GM19328 (cell line): ENCODE measurements around the gene SULF2.
"Not testable (repeated sequence)": the region's sequence is repeated elsewhere in the genome, so short reads cannot be mapped to it uniquely, and the experiment has no call there.

ENCODE experiments used
- ATAC-seq: cut with Tn5 transposase; IDR thresholded peaks from one replicate; pipeline ENCODE4 v1.9.1; 2021; ENCODE audit warnings: mild to moderate bottlenecking, moderate library complexity; ENCODE audit not compliant: unreplicated experiment

Gene SULF2

GRCh38 chr20:47805951-47806350 is 20.7 kb upstream of the SULF2 start:
- no peak for ATAC-seq

- not testable (repeated sequence) for ATAC-seq
These were observed 19.7 kb upstream of the SULF2 start for GRCh38 chr20:47804972-47805371.

- not testable (repeated sequence) for ATAC-seq
These were observed 19.0 kb upstream of the SULF2 start for GRCh38 chr20:47804224-47804825.

GRCh38 chr20:47802975-47803374 is 17.7 kb upstream of the SULF2 start:
- no peak for ATAC-seq

GRCh38 chr20:47802226-47802920 is 17.1 kb upstream of the SULF2 start:
- ATAC-seq: no peak

GRCh38 chr20:47801759-47802158 is 16.5 kb upstream of the SULF2 start:
- ATAC-seq: no peak

- no peak for ATAC-seq
These were observed 15.8 kb upstream of the SULF2 start for GRCh38 chr20:47801079-47801478.

- no peak for ATAC-seq
These were observed 15.3 kb upstream of the SULF2 start for GRCh38 chr20:47800623-47801022.

- no peak for ATAC-seq
These were observed 13.9 kb upstream of the SULF2 start for GRCh38 chr20:47799116-47799715.

- ATAC-seq: no peak
These were observed 11.7 kb upstream of the SULF2 start for GRCh38 chr20:47796971-47797370.

- no peak for ATAC-seq
These were observed 10.1 kb upstream of the SULF2 start for GRCh38 chr20:47795214-47795907.

GRCh38 chr20:47794264-47794663 is 9.0 kb upstream of the SULF2 start:
- ATAC-seq: not testable (repeated sequence)

- ATAC-seq: no peak
These were observed 6.8 kb upstream of the SULF2 start for GRCh38 chr20:47792021-47792618.

- ATAC-seq: no peak
These were observed 5.9 kb upstream of the SULF2 start for GRCh38 chr20:47791084-47791599.

GRCh38 chr20:47790580-47790965 is 5.3 kb upstream of the SULF2 start:
- no peak for ATAC-seq

GRCh38 chr20:47789764-47790579 is 4.7 kb upstream of the SULF2 start:
- no peak for ATAC-seq

GRCh38 chr20:47789081-47789763 is 3.9 kb upstream of the SULF2 start:
- no peak for ATAC-seq

GRCh38 chr20:47788741-47789080 is 3.4 kb upstream of the SULF2 start:
- ATAC-seq: no peak

- no peak for ATAC-seq
These were observed 1.5 kb upstream of the SULF2 start for GRCh38 chr20:47786765-47787107.
